Activated T-helper 9 cell treated with anti-CD3 and anti-CD28 coated beads, Interleukin-2, amount 50 U/mL, for 16 hours (primary cell): Measurements from ENCODE around the gene ENTPD3.
"Not testable (repeated sequence)": the region's sequence is repeated elsewhere in the genome, so short reads cannot be mapped to it uniquely, and the experiment has no call there.

Experiments used
- DNase-seq: peaks from one replicate; pipeline ENCODE4 v3.0.0-alpha.2; 2020; ENCODE audit warnings: low read depth

Gene ENTPD3

DNA sequence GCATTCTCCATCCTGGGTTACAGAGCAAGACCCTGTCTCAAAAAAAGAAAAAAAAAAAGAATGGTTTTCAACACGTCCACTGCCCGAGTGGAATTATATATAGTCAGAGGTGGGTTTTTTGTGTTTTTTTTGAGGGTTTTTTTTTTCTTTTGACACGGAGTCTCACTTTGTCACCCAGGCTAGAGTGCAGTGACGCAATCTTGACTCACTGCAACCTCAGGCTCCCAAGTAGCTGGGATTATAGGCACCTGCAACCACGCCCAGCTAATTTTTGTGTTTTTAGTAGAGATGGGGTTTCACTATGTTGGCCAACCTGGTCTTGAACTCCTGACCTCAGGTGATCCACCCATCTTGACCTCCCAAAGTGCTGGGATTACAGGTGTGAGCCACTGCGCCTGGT, 73.5 kb downstream of the ENTPD3 start:
- not testable (repeated sequence) for DNase-seq

DNA sequence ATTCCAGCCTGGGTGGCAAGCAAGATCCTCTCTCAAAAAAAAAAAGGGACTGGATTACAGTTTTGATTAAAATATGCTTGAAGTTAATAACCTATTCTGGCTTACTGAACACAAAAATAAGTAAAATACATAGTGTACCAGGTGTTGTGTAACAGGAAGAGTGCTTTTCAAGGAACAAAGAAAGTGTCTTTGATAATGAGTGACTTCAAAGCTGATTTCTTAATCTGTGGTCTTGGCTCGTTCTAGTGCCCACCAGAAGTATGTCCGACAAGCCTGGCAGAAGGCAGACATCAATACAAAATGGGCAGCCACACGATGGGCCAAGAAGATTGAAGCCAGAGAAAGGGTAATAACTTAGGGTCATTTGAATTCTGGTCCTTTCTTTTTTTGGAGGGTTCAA, 74.2 kb downstream of the ENTPD3 start:
- no peak for DNase-seq

DNA sequence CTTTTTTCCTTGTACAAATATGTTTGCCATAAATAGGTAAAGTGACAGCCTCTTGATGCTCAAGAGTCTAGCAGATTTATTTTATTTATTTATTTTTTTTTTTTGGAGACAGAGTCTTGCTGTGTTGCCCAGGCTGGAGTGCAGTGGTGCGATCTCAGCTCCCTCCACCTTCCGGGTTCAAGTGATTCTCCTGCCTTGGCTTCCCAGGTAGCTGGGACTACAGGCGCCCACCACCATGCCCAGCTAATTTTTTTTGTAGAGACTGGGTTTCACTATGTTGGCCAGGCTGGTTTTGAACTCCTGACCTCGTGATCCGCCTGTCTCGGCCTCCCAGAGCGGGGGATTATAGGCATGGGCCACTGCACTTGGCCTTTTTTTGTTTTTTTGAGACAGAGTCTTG, 75.9 kb downstream of the ENTPD3 start:
- not testable (repeated sequence) for DNase-seq

DNA sequence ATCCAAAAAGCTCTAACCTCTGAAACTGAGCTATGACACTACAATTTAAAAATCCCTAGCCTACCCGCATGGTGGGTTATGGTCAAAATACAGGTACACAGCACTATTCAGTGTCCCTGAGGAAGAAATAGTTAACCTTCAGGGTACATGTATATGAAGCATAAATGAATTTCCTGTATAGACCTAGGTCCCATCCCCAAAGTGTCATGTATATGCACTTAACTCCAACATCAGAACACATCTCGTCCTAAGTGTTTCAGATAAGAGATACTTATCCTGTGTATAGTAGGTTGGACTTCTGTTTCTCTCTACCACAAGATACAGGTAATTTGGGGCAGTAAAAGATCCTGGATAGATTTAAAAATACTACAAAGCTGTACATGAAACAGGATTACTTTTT, 76.6 kb downstream of the ENTPD3 start:
- no peak for DNase-seq

DNA sequence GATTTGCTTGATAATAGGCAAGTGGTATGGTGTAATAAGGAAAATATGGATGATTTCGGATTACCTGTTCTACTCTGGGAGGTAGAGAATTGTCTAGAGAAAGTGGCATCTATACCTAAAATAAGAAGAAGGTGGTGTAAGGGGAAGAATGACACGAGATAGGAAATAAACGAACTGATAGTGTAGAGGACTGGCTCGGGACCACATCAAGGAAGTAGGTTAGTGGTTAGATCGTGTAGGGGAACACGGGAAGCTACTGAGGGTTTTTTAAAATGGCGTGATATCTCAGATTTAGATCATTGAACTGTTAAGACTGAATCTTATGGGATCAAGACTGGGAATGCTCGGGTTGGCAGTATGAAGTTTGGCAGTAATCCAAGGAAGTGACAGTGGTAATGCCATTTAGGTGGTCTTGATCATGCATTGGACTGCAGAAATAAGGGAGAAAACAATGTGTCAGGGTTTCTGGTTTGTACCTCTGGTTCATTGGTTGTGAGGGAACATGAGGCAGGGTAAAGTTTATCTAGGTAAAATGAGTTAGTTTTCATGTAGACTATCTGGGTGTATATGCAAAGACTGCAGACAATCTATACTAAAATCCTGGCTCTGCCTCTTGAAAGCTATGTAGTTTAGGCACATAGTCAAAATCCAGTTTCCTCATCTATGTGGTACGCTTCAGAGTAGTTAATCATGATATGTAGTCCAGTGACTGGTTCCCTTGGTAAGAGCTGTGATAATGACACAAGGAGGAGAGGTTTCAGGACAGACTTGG, 77.5 kb downstream of the ENTPD3 start:
- DNase-seq = no peak

DNA sequence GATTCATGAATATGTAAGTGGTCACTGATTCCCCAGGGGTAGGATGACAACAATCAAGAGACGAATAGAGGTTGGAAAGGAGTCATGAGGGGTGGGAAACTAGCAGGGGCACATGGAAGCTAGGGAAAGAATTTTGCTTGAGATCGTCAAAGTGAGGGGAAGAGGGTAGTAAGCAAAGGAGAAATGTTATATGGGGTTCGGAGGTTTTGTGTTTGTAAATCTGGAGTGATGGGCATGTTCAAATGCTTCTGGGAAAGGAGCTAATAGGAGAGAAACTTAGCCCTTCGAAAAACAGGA, 78.1 kb downstream of the ENTPD3 start:
- DNase-seq = no peak

DNA sequence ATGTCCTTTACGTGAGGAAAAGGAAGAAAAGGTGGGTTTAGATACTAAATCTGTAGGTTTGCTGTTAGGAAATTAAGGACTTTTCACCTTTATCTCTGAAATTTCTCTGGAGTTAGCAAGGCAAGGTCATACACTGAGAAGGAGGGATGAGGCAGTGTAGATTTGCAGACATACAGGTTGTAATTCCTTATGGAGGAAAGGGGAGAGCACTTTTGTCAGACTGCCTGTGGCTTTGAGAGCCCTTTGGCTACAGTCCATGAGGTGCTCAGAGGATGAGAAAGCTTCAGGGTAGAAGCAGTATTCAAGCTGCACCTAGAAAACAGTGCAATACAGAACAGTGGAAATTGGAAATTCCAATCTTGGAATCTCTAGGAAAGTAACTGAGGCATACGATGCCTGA, 78.5 kb downstream of the ENTPD3 start:
- DNase-seq = no peak

DNA sequence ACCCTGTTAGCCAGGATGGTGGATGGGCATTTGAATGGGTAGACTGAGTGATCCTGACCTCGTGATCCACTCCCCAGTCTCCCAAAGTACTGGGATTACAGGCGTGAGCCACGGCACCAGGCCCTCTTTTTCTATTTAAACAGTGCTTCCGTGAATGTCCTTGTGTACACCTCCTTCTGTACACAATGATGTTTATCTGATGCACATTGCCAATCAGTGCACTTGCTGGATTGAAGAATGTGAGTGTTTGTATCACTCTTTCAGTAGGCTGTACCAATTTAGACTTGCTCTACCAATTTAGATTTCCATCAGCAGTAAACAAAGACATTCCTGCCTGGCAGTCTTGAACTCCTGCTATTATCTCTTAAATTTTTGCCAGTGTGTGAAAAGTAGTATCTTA, 81.0 kb downstream of the ENTPD3 start:
- DNase-seq = no peak

DNA sequence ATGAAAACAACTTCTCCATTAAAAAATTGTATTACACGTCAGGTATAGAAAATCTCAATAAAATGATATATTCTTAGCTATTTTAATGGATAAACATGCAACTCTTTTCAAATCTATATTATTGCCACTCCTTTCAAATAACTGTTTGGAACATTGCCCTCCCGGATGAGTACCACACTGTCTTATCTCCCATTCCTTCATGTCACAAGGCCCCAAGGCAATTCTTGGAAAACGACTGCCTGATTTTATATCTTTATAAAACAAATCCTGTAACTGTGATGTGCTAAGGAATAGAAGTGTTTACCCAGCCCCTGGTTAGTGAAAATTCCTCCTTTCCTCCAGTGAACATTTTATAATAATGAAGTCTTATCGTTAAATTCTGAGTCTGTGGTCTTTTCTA, 83.7 kb downstream of the ENTPD3 start:
- no peak for DNase-seq

DNA sequence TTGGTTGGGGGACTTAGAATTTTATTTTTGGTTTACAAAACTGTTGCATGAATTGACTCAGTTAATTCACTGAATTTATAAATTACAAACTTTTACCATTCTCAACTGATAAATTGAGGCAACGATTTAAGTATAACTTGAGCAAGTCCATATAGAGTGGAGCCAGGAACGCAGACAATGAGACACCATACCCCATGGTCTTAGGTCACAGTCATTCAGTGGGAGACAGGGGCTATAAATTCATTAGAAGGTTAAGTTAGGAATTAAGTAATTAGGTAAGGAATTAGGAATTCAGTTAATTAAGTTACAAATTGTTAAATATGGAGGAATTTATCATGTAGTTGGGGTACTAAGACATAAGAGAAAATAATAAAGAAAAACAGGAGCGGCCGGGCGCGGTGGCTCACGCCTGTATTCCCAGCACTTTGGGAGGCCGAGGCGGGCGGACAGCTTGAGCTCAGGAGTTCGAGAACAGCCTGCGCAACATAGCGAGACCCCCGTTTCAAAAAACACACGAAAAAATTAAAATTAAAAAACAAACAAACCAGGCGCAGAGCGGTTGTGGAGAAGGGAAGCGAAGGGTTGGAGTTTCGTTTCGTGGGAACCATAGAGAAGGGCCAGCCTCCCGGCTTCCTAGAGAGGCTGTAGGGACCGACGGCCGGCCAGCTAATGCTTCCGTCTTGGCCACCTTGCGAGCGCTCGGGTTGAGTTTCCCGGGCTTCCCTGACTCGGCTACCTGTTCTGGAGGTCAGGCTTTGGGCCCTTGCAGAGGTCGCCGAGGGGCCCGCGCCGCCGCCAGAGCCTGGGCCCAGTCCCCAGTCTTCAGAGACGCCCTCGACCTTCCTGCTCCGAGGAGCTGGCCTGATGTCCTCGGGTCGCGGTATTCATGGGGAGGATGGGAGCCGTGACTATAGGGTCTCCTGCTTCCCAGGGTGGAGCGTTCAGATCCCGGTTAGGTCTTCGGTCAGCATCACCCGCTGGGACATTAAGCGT, 89.8 kb downstream of the ENTPD3 start, which contains the start of gene ZNF619:
Gene ZNF619 (plus strand): TSS at position 645 of the 993 bp plus-strand sequence. CDS start 858 bp downstream, outside the sequence.
- DNase-seq = peak; percentile 21

DNA sequence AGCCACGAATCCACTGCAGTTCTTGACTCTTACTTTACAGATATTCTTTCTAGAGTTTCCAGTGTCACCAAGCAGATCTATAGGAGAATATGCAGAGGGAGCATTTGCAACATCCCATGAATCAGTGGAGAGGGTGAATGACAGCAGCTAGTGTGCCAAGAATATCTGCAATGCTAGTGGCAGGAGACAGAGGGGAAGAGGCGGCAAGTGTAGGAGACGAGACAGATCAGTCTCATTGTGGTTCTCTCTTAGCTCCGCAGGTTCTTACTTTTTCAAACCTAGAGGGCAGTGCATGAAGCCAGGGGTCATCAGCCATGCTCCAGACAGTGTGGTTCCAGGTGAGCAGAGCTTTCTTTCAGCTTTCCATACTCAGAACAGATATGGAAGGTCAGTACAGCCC, 90.7 kb downstream of the ENTPD3 start:
- no peak for DNase-seq
